ENCODE data around the gene PPP1R9B.

The PPP1R9B gene

GRCh38 chr17:50167371-50167770 is 16.9 kb upstream of the PPP1R9B start:
- no peak overlapping the region for H3K4me3 ChIP-seq (replicated peaks; ENCODE audit: low read depth, low read length)
- no peak for TF ChIP-seq CTCF (IDR thresholded peaks at IDR 0.05; ENCODE audit: low read length, missing control alignments)
- DNase-seq (ENCODE audit: low read depth) = no peak

- H3K4me3 ChIP-seq (replicated peaks; ENCODE audit: low read depth, low read length) = no peak overlapping the region
- DNase-seq (ENCODE audit: low read depth) = no peak
- TF ChIP-seq CTCF (IDR thresholded peaks at IDR 0.05; ENCODE audit: low read length, missing control alignments) = no peak
Measured at GRCh38 chr17:50166518-50167181, 16.2 kb upstream of the PPP1R9B start.

DNA sequence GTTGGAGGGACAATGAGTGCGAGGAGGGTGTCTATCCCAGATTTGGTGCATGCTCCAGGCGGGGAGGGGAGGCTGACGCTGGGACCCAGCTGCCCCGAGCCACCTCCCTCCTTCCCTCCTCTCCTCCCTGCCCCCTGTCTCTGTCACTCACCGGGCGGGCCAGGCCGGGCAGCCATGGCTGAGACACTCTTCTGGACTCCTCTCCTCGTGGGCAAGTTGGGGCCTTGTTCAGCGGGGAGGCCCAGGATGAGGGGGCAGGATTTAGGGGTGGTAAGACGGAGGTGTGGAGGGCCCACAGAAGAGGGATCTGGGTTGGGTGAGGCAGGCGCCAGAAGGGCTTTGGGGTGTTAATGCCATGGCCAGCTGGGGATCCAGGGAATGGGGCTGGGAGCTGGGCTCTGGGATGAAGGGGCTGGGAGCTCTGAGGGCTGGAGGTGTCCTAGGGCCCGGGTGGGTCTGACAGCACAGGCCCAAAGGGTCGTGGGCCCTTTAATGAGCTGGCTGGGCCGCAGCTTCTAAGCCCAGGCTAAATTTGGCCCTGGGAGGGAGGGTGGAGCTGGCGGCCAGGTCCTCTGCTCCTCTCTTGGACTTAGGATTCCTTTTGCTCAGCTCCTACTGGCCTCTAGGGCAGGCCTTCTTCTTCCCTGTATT is 15.5 kb upstream of the PPP1R9B start, which contains the start of gene SGCA:
Gene SGCA, plus strand, starts transcription at position 139 of the 651 bp plus-strand sequence. Its CDS starts 36 bp downstream, at position 175.
- no peak for TF ChIP-seq CTCF (IDR thresholded peaks at IDR 0.05; ENCODE audit: low read length, missing control alignments)
- no peak within 1 kb of the TSS for H3K4me3 ChIP-seq (replicated peaks; ENCODE audit: low read depth, low read length)

DNA sequence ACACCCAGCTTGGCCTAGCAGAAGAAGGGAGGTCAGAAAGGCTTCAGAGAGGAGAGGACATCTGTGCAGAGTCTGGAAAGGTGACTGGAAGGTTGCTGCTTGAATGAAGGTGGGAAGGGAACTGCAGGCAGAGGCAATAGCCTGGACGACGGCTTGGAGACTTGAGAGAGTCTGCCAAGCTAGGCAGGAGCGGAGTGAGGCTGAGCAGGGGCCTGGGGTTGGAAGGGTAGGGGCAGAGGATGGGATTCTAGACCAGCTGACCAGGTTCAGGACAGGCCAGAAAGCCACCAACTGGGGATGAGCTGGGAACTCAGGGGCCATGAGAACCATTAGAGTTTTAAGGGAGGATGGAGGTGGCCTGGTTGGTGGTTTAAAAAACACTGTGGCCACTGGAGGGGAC is 15.0 kb upstream of the PPP1R9B start:
- TF ChIP-seq CTCF (IDR thresholded peaks at IDR 0.05; ENCODE audit: low read length, missing control alignments) = no peak
- no peak for DNase-seq (ENCODE audit: low read depth)
- H3K4me3 ChIP-seq (replicated peaks; ENCODE audit: low read depth, low read length) = no peak overlapping the region

More for the DNA sequence above, 15.5 kb upstream of the PPP1R9B start, which contains the start of gene SGCA:
- no peak for DNase-seq (ENCODE audit: low read depth)

DNA sequence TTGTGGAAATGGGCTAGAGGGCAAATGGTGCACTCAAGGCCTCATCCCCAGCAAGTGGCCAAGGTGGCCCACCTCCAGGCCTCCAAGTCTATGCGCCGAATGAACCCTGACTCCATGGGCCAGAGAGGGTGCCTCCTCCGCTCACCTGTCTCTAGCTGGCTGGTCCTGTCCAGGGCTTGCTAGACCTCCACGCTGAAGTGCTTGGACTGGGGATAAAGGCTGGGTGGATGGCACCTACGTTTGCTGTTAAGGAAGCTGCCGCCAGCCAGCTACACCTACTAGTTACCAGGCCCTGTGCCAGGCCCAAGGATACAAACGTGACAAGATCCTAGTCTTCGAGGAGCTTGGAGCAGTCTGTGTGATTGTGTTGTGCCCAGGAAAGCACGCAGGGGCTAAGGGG is 14.6 kb upstream of the PPP1R9B start:
- no peak overlapping the region for H3K4me3 ChIP-seq (replicated peaks; ENCODE audit: low read depth, low read length)
- TF ChIP-seq CTCF (IDR thresholded peaks at IDR 0.05; ENCODE audit: low read length, missing control alignments) = no peak
- DNase-seq (ENCODE audit: low read depth) = no peak

- no peak for DNase-seq (ENCODE audit: low read depth)
- no peak overlapping the region for H3K4me3 ChIP-seq (replicated peaks; ENCODE audit: low read depth, low read length)
- TF ChIP-seq CTCF (IDR thresholded peaks at IDR 0.05; ENCODE audit: low read length, missing control alignments) = no peak
Measured at GRCh38 chr17:50164697-50164988, 14.2 kb upstream of the PPP1R9B start.
